HEK293 (cell line): ENCODE measurements around the gene TRAF3IP3.

ENCODE experiments used
- CTCF ChIA-PET: fragments of 350-600 bp; formaldehyde crosslinking; extraction: SDS; loops from one replicate; lab custom pipeline; 2021; ENCODE audit warnings: antibody characterized with exemption; lab: Yijun Ruan, JAX
- POLR2A ChIA-PET: fragments of 300-600 bp; formaldehyde crosslinking; extraction: SDS; loops from one replicate; lab custom pipeline; 2020; ENCODE audit warnings: antibody characterized with exemption, inconsistent platforms; lab: Yijun Ruan, JAX
- H3K27ac ChIP-seq: fragments of 200-500 bp; sonication (Bioruptor generic); 2 replicates; pipeline ENCODE4 v1.5.1; 2014; ENCODE audit warnings: low read depth, low read length, control low read depth, inconsistent platforms; ENCODE audit errors: extremely low read depth
- H3K36me3 ChIP-seq, 2 experiments: fragments of 200-500 bp in 1 of 2; sonication (Bioruptor generic) in 1 of 2; 1 replicate in 1 of 2; 2 replicates in 1 of 2; pipeline ENCODE4 v1.5.1; 2014 to 2017; ENCODE audit warnings: inconsistent platforms in 2 of 2, low read length in 2 of 2; ENCODE audit not compliant: control insufficient read depth in 2 of 2, insufficient read depth in 1 of 2
- H3K4me1 ChIP-seq: fragments of 200-500 bp; sonication (Bioruptor generic); 2 replicates; pipeline ENCODE4 v1.5.1; 2014; ENCODE audit warnings: mild to moderate bottlenecking, low read length, inconsistent platforms; ENCODE audit not compliant: control insufficient read depth, insufficient read depth
- H3K4me3 ChIP-seq: 2 replicates; pipeline ENCODE4 v1.5.1; 2011; ENCODE audit warnings: low read depth, mild to moderate bottlenecking, control low read depth, low read length, moderate library complexity
- H3K9me3 ChIP-seq: fragments of 200-500 bp; sonication (Bioruptor generic); 2 replicates; pipeline ENCODE4 v1.5.1; 2014; ENCODE audit warnings: low read depth, low read length, inconsistent platforms; ENCODE audit not compliant: control insufficient read depth, insufficient read depth
- BCL6B ChIP-seq: fragments of 450-650 bp; formaldehyde crosslinking; IDR thresholded peaks from 2 replicates; pipeline ENCODE4 v1.5.1; 2017; ENCODE audit warnings: missing biosample characterization, missing genetic modification characterization
- GLI4 ChIP-seq: fragments of 450-650 bp; formaldehyde crosslinking; IDR thresholded peaks from 2 replicates; pipeline ENCODE4 v1.5.1; 2016; ENCODE audit warnings: missing biosample characterization, missing genetic modification characterization
- GLIS1 ChIP-seq: fragments of 450-650 bp; formaldehyde crosslinking; IDR thresholded peaks from 2 replicates; pipeline ENCODE4 v1.5.1; 2016; ENCODE audit warnings: missing biosample characterization, missing genetic modification characterization
- PATZ1 ChIP-seq: fragments of 450-650 bp; formaldehyde crosslinking; IDR thresholded peaks from 2 replicates; pipeline ENCODE4 v1.5.1; 2016; ENCODE audit warnings: missing biosample characterization, missing genetic modification characterization
- TRIM28 ChIP-seq: IDR thresholded peaks from 2 replicates; pipeline ENCODE4 v1.6.1; 2011; ENCODE audit warnings: low read length, control low read depth, borderline replicate concordance
- ZBTB26 ChIP-seq: fragments of 450-650 bp; formaldehyde crosslinking; optimal IDR thresholded peaks from 2 replicates; pipeline ENCODE3; 2016; ENCODE audit warnings: missing biosample characterization, mild to moderate bottlenecking, missing genetic modification characterization
- ZFP3 ChIP-seq: fragments of 450-650 bp; formaldehyde crosslinking; IDR thresholded peaks from 2 replicates; pipeline ENCODE4 v1.5.1; 2016; ENCODE audit warnings: low read depth, missing biosample characterization, missing genetic modification characterization
- ZFP37 ChIP-seq: fragments of 450-650 bp; formaldehyde crosslinking; IDR thresholded peaks from 2 replicates; pipeline ENCODE4 v1.5.1; 2016; ENCODE audit warnings: missing biosample characterization, missing genetic modification characterization
- ZNF221 ChIP-seq: fragments of 450-650 bp; formaldehyde crosslinking; IDR thresholded peaks from 2 replicates; pipeline ENCODE4 v1.5.1; 2017; ENCODE audit warnings: missing biosample characterization, missing genetic modification characterization, borderline replicate concordance
- ZNF521 ChIP-seq: fragments of 450-650 bp; formaldehyde crosslinking; IDR thresholded peaks from 2 replicates; pipeline ENCODE4 v1.5.1; 2017; ENCODE audit warnings: missing biosample characterization, mild to moderate bottlenecking, missing genetic modification characterization
- ZNF529 ChIP-seq: fragments of 450-650 bp; formaldehyde crosslinking; IDR thresholded peaks from 2 replicates; pipeline ENCODE4 v1.5.1; 2017; ENCODE audit warnings: missing genetic modification characterization, missing biosample characterization; ENCODE audit not compliant: insufficient replicate concordance
- ZNF544 ChIP-seq: fragments of 450-650 bp; formaldehyde crosslinking; IDR thresholded peaks from 2 replicates; pipeline ENCODE4 v1.5.0; 2017; ENCODE audit warnings: missing biosample characterization, missing genetic modification characterization
- ZNF624 ChIP-seq: fragments of 450-650 bp; formaldehyde crosslinking; IDR thresholded peaks from 2 replicates; pipeline ENCODE4 v1.5.1; 2017; ENCODE audit warnings: missing biosample characterization, missing genetic modification characterization
- ZNF639 ChIP-seq: fragments of 450-650 bp; formaldehyde crosslinking; IDR thresholded peaks from 2 replicates; pipeline ENCODE4 v1.5.1; 2016; ENCODE audit warnings: missing biosample characterization, missing genetic modification characterization
- ZNF645 ChIP-seq: fragments of 450-650 bp; formaldehyde crosslinking; IDR thresholded peaks from 2 replicates; pipeline ENCODE4; 2016; ENCODE audit warnings: missing biosample characterization, missing genetic modification characterization
- ZNF692 ChIP-seq: fragments of 450-650 bp; formaldehyde crosslinking; IDR thresholded peaks from 2 replicates; pipeline ENCODE4 v1.5.1; 2016; ENCODE audit warnings: missing biosample characterization, missing genetic modification characterization
- ZNF792 ChIP-seq: fragments of 450-650 bp; formaldehyde crosslinking; IDR thresholded peaks from 2 replicates; pipeline ENCODE4 v1.5.1; 2016; ENCODE audit warnings: missing biosample characterization, missing genetic modification characterization
- ZSCAN16 ChIP-seq: fragments of 450-650 bp; formaldehyde crosslinking; IDR thresholded peaks from 2 replicates; pipeline ENCODE4 v1.5.1; 2016; ENCODE audit warnings: missing biosample characterization, missing genetic modification characterization
- ZSCAN18 ChIP-seq: fragments of 450-650 bp; formaldehyde crosslinking; IDR thresholded peaks from 2 replicates; pipeline ENCODE4 v1.5.1; 2016; ENCODE audit warnings: missing biosample characterization, missing genetic modification characterization
- ZSCAN4 ChIP-seq: fragments of 450-650 bp; formaldehyde crosslinking; IDR thresholded peaks from 2 replicates; pipeline ENCODE4 v1.5.1; 2017; ENCODE audit warnings: missing biosample characterization, missing genetic modification characterization
- ZSCAN5A ChIP-seq: fragments of 450-650 bp; formaldehyde crosslinking; IDR thresholded peaks from 2 replicates; pipeline ENCODE4 v1.5.1; 2016; ENCODE audit warnings: missing biosample characterization, missing genetic modification characterization

The TRAF3IP3 gene

GRCh38 chr1:209727286-209727685 is 28.6 kb upstream of the TRAF3IP3 start (continued):
- TF ChIP-seq PATZ1 (tag by site-specific recombination): no peak
- TF ChIP-seq ZNF792 (tag by site-specific recombination): no peak
- TF ChIP-seq ZFP37 (tag by site-specific recombination): no peak
- no peak for TF ChIP-seq GLIS1 (tag by site-specific recombination)
- TF ChIP-seq ZBTB26 (tag by site-specific recombination): no peak
- TF ChIP-seq ZSCAN16 (tag by site-specific recombination): no peak
- no peak for TF ChIP-seq ZNF645 (tag by site-specific recombination)
- TF ChIP-seq ZNF692 (tag by site-specific recombination): no peak
- TF ChIP-seq ZFP3: no peak
- TF ChIP-seq ZSCAN18 (tag by site-specific recombination): no peak

- ChIA-PET POLR2A (no interaction called here), CTCF (interaction anchor here (1.4 to 2.3 kb wide), 4 partner anchors 9 to 162 kb away, joined by 3 to 10 read pairs (median 5); no protein-coding TSS in a partner anchor)
- no peak overlapping the region for H3K27ac ChIP-seq
- no peak overlapping the region for H3K4me3 ChIP-seq
- no peaks in the 10 kb centered on the region for H3K36me3 ChIP-seq
- no peaks in the 10 kb centered on the region for H3K9me3 ChIP-seq
- no peaks in the 10 kb centered on the region for H3K4me1 ChIP-seq
- no peak for TF ChIP-seq ZNF221 (tag by site-specific recombination)
- no peak for TF ChIP-seq ZNF544 (tag by site-specific recombination)
- TF ChIP-seq ZNF624 (tag by site-specific recombination): no peak
- no peak for TF ChIP-seq ZNF521 (tag by site-specific recombination)
- no peak for TF ChIP-seq GLI4 (tag by site-specific recombination)
- TF ChIP-seq TRIM28: no peak
- no peak for TF ChIP-seq ZNF529 (tag by site-specific recombination)
- no peak for TF ChIP-seq PATZ1 (tag by site-specific recombination)
- TF ChIP-seq ZNF639 (tag by site-specific recombination): no peak
- TF ChIP-seq ZSCAN5A (tag by site-specific recombination): no peak
- TF ChIP-seq BCL6B (tag by site-specific recombination): no peak
- no peak for TF ChIP-seq ZSCAN4 (tag by site-specific recombination)
These were observed 28.1 kb upstream of the TRAF3IP3 start for GRCh38 chr1:209727785-209728184.
